ENCODE measurements around the gene GLT6D1.

Gene GLT6D1

GRCh38 chr9:135613946-135614805 is 25.2 kb downstream of the GLT6D1 start:
- no peak for DNase-seq (ENCODE audit: low read depth)
- in situ Hi-C loops (cut with HindIII; ENCODE audit: low sequenced_read_pairs): no loop called here
- H3K4me3 ChIP-seq (ENCODE audit: low read depth, low read length): no peak overlapping the region
- TF ChIP-seq, protein P1, sequence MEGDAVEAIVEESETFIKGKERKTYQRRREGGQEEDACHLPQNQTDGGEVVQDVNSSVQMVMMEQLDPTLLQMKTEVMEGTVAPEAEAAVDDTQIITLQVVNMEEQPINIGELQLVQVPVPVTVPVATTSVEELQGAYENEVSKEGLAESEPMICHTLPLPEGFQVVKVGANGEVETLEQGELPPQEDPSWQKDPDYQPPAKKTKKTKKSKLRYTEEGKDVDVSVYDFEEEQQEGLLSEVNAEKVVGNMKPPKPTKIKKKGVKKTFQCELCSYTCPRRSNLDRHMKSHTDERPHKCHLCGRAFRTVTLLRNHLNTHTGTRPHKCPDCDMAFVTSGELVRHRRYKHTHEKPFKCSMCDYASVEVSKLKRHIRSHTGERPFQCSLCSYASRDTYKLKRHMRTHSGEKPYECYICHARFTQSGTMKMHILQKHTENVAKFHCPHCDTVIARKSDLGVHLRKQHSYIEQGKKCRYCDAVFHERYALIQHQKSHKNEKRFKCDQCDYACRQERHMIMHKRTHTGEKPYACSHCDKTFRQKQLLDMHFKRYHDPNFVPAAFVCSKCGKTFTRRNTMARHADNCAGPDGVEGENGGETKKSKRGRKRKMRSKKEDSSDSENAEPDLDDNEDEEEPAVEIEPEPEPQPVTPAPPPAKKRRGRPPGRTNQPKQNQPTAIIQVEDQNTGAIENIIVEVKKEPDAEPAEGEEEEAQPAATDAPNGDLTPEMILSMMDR (IDR thresholded peaks at IDR 0.05; ENCODE audit: low read depth, low read length, missing control alignments): no peak

- H3K4me3 ChIP-seq (ENCODE audit: low read depth, low read length): no peak overlapping the region
- TF ChIP-seq, protein P1 (IDR thresholded peaks at IDR 0.05; ENCODE audit: low read depth, low read length, missing control alignments): no peak
- in situ Hi-C loops (cut with HindIII; ENCODE audit: low sequenced_read_pairs): no loop called here
- no peak for DNase-seq (ENCODE audit: low read depth)
Measured at GRCh38 chr9:135612981-135613910, 26.1 kb downstream of the GLT6D1 start.

- TF ChIP-seq, protein P1 (IDR thresholded peaks at IDR 0.05; ENCODE audit: low read depth, low read length, missing control alignments): no peak
- no peak overlapping the region for H3K4me3 ChIP-seq (ENCODE audit: low read depth, low read length)
- in situ Hi-C loops (cut with HindIII; ENCODE audit: low sequenced_read_pairs): no loop called here
- DNase-seq (ENCODE audit: low read depth): no peak
Measured at GRCh38 chr9:135612437-135612836, 26.9 kb downstream of the GLT6D1 start.

DNA sequence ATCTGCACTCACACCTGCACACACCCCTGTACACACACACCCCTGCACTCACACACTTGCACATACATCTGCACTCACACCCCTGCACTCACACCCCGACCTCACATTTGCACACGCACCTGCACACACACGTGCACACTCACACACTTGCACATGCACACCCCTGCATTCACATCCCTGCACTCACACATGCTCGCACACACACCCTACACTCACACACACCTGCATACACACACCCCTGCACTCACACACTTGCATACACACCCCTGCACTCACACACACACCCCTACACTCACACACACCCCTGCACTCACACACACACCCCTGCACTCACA is 27.5 kb downstream of the GLT6D1 start:
- TF ChIP-seq, protein P1 (IDR thresholded peaks at IDR 0.05; ENCODE audit: low read depth, low read length, missing control alignments): no peak
- in situ Hi-C loops (cut with HindIII; ENCODE audit: low sequenced_read_pairs): no loop called here
- H3K4me3 ChIP-seq (ENCODE audit: low read depth, low read length): no peak overlapping the region
- DNase-seq (ENCODE audit: low read depth): no peak

DNA sequence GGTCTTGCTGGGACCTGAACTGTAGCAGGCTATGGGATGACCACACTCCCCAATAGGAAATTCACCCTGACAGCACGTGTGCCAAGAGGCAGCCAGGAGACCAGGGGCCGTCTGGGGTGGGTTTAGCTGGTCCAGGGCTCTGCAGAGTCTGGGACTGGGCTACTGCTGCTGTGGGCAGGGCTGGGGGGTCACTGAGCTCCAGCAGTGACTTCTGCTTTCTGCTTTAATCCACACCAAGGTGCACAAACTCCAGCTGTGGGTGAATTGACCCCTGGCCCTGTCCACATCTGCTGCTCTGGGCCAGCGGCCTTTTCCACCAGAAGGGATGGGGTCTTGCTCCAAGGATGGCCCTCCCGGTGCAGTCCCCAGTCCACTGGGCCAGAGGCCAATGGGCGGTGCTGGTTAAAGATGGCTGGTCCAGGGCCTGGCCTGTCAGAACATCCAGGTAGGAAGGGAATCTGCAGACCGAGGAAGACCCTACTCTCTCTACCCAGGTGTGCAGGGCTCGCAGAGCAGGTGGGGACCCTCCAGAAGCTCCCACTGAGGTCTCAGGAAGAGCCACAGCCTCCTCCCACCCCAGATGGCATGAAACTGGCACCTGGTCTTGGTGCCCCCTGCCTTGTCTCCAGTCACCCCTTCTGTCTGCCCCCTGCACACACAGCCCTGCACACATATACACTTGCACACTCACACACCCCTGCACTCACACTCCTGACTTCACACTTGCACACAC is 28.0 kb downstream of the GLT6D1 start:
- no peak for DNase-seq (ENCODE audit: low read depth)
- TF ChIP-seq, protein P1 (IDR thresholded peaks at IDR 0.05; ENCODE audit: low read depth, low read length, missing control alignments): no peak
- in situ Hi-C loops (cut with HindIII; ENCODE audit: low sequenced_read_pairs): no loop called here
- H3K4me3 ChIP-seq (ENCODE audit: low read depth, low read length): no peak overlapping the region

All from astrocyte of the cerebellum (primary cell).